Measurements from ENCODE around the gene SLC39A12.

The SLC39A12 gene

GRCh38 chr10:17951868-17952371 lies at the start of gene SLC39A12:
Gene SLC39A12, plus strand, starts transcription at chr10:17951918. Its CDS starts 1,359 bp downstream, at chr10:17953277.
- no peak for TF ChIP-seq CTCF (IDR thresholded peaks at IDR 0.05; ENCODE audit: control insufficient read depth, extremely low read depth, insufficient read depth)
- H3K4me3 ChIP-seq (ENCODE audit: low read depth, low read length), result no peak within 1 kb of the TSS
- no peak for DNase-seq (ENCODE audit: low read depth)

- no peak overlapping the region for H3K4me3 ChIP-seq (ENCODE audit: low read depth, low read length)
- no peak for DNase-seq (ENCODE audit: low read depth)
- no peak for TF ChIP-seq CTCF (IDR thresholded peaks at IDR 0.05; ENCODE audit: control insufficient read depth, extremely low read depth, insufficient read depth)
Observed at GRCh38 chr10:17904564-17904963, 47.2 kb upstream of the SLC39A12 start.

GRCh38 chr10:17905491-17905890 lies 46.2 kb upstream of the SLC39A12 start:
- TF ChIP-seq CTCF (IDR thresholded peaks at IDR 0.05; ENCODE audit: control insufficient read depth, extremely low read depth, insufficient read depth), result no peak
- DNase-seq (ENCODE audit: low read depth), result no peak
- no peak overlapping the region for H3K4me3 ChIP-seq (ENCODE audit: low read depth, low read length)

GRCh38 chr10:17906002-17906401 lies 45.7 kb upstream of the SLC39A12 start:
- no peak for TF ChIP-seq CTCF (IDR thresholded peaks at IDR 0.05; ENCODE audit: control insufficient read depth, extremely low read depth, insufficient read depth)
- H3K4me3 ChIP-seq (ENCODE audit: low read depth, low read length), result no peak overlapping the region
- no peak for DNase-seq (ENCODE audit: low read depth)

GRCh38 chr10:17907641-17908040 lies 44.1 kb upstream of the SLC39A12 start:
- TF ChIP-seq CTCF (IDR thresholded peaks at IDR 0.05; ENCODE audit: control insufficient read depth, extremely low read depth, insufficient read depth), result no peak
- DNase-seq (ENCODE audit: low read depth), result no peak
- H3K4me3 ChIP-seq (ENCODE audit: low read depth, low read length), result no peak overlapping the region

GRCh38 chr10:17910125-17910789 lies 41.5 kb upstream of the SLC39A12 start:
- no peak overlapping the region for H3K4me3 ChIP-seq (ENCODE audit: low read depth, low read length)
- DNase-seq (ENCODE audit: low read depth), result peak; percentile 21
- TF ChIP-seq CTCF (IDR thresholded peaks at IDR 0.05; ENCODE audit: control insufficient read depth, extremely low read depth, insufficient read depth), result peak; percentile 64

- no peak overlapping the region for H3K4me3 ChIP-seq (ENCODE audit: low read depth, low read length)
- DNase-seq (ENCODE audit: low read depth), result no peak
- no peak for TF ChIP-seq CTCF (IDR thresholded peaks at IDR 0.05; ENCODE audit: control insufficient read depth, extremely low read depth, insufficient read depth)
Observed at GRCh38 chr10:17912754-17913153, 39.0 kb upstream of the SLC39A12 start.

Data from LNCaP clone FGC (cell line).